K562 (cell line): ENCODE data around the gene TMEM237. TPM values are rescaled to one million over a fixed set of nuclear protein-coding genes. Genes with fewer than 3 reads are reported as not detected.

Experiments
- ATAC-seq: fragments of 200-7000 bp; cut with Tn5 transposase; 3 replicates; pipeline ENCODE4 v1.9.1; 2020; ENCODE audit warnings: moderate library complexity
- BruUV-seq: library from RNA; stranded (reverse); fragments of 400-500 nt; replicated peaks from 2 replicates; lab custom pipeline; 2021; lab: Mats Ljungman, UMichigan
- CTCF ChIA-PET: fragments of 300-600 bp; formaldehyde crosslinking; extraction: SDS; loops from one replicate; lab custom pipeline; 2021; ENCODE audit warnings: low intra/inter-chr PET ratio; lab: Yijun Ruan, JAX
- POLR2A ChIA-PET: fragments of 300-600, 350-650 bp; sonication (Branson Sonifier 250); formaldehyde crosslinking; extraction: SDS; loops from one replicate; lab custom pipeline; 2021; ENCODE audit warnings: antibody characterized with exemption, inconsistent platforms; lab: Yijun Ruan, JAX
- DNase-seq, 4 experiments: peaks; one replicate each; pipeline versions ENCODE4 v3.0.0 to v3.0.0-alpha.2; 2011 to 2018; ENCODE audit warnings: low spot score in 3 of 4, mixed read lengths in 3 of 4; ENCODE audit errors: extremely low read depth in 1 of 4
- FAIRE-seq: peaks from 2 replicates; lab custom pipeline; 2011; peaks lifted over from hg19 to GRCh38; lab: Jason Lieb, UNC
- H2AFZ ChIP-seq: 2 replicates; pipeline ENCODE4 v1.6.0; 2011; ENCODE audit warnings: low read depth, low read length, control low read depth, inconsistent platforms
- H3K27ac ChIP-seq: fragments of 200-600 bp; 3 replicates; pipeline ENCODE4 v1.8.0; 2011; ENCODE audit warnings: low read depth, mild to moderate bottlenecking, control low read depth, inconsistent platforms, low read length, moderate library complexity, mixed read lengths; ENCODE audit errors: extremely low read depth
- H3K27me3 ChIP-seq, 2 experiments: fragments of 300-600 bp in 1 of 2; 2 replicates in 1 of 2; 3 replicates in 1 of 2; pipeline versions ENCODE4 v1.6.0 to v1.8.0; 2011; ENCODE audit warnings: inconsistent platforms in 2 of 2, low read length in 2 of 2, mild to moderate bottlenecking in 1 of 2, mixed read lengths in 1 of 2, moderate library complexity in 1 of 2; ENCODE audit not compliant: control insufficient read depth in 2 of 2, insufficient read depth in 2 of 2
- H3K36me3 ChIP-seq: fragments of 300-600 bp; 3 replicates; pipeline ENCODE4 v1.8.0; 2011; ENCODE audit warnings: mild to moderate bottlenecking, low read length, inconsistent platforms; ENCODE audit not compliant: control insufficient read depth, insufficient read depth
- H3K4me1 ChIP-seq, 2 experiments: fragments of 200-600 bp in 1 of 2; replicated peaks in 1 of 2; 2 replicates in 1 of 2; 3 replicates in 1 of 2; pipeline versions ENCODE4 v1.5.1 to v1.8.0; 2011; ENCODE audit warnings: inconsistent platforms in 2 of 2, low read length in 2 of 2, mild to moderate bottlenecking in 1 of 2, mixed read lengths in 1 of 2, moderate library complexity in 1 of 2; ENCODE audit not compliant: control insufficient read depth in 2 of 2, insufficient read depth in 2 of 2
- H3K4me2 ChIP-seq: 2 replicates; pipeline ENCODE4 v1.6.1; 2011; ENCODE audit warnings: low read length, control low read depth, inconsistent platforms, mixed read lengths; ENCODE audit not compliant: insufficient read depth
- H3K4me3 ChIP-seq: fragments of 200-600 bp; sonication (generic), shearing (Covaris generic); 2 replicates; pipeline ENCODE4 v1.5.1; 2016; ENCODE audit warnings: control low read depth, inconsistent platforms
- H3K79me2 ChIP-seq: fragments of 200-600 bp; 3 replicates; pipeline ENCODE4 v1.8.0; 2011; ENCODE audit warnings: low read length, inconsistent platforms; ENCODE audit not compliant: control insufficient read depth, insufficient read depth
- H3K9ac ChIP-seq, 2 experiments: 2 replicates each; pipeline versions ENCODE4 v1.6.0 to v1.6.1; 2011; ENCODE audit warnings: low read depth in 2 of 2, low read length in 2 of 2, control low read depth in 1 of 2, inconsistent platforms in 1 of 2, mild to moderate bottlenecking in 1 of 2, mixed read lengths in 1 of 2; ENCODE audit not compliant: insufficient read depth in 1 of 2
- H3K9me1 ChIP-seq: one replicate; pipeline ENCODE4 v1.6.0; 2011; ENCODE audit warnings: inconsistent platforms, mild to moderate bottlenecking, low read length, moderate library complexity; ENCODE audit not compliant: control insufficient read depth, insufficient read depth
- H3K9me3 ChIP-seq: replicated peaks from 2 replicates; pipeline ENCODE4 v1.5.1; 2011; ENCODE audit warnings: low read depth, low read length, inconsistent platforms; ENCODE audit not compliant: control insufficient read depth, insufficient read depth
- H4K20me1 ChIP-seq: replicated peaks from 2 replicates; pipeline ENCODE4 v1.6.1; 2011; ENCODE audit warnings: low read length, inconsistent platforms, mixed read lengths; ENCODE audit not compliant: control insufficient read depth, insufficient read depth
- ETV6 ChIP-seq, 3 experiments: fragments of 150-350 bp in 1 of 3; sonication (generic) in 1 of 3; formaldehyde crosslinking in 1 of 3; IDR thresholded peaks; 2 replicates each; pipeline versions ENCODE4 v1.6.1 to v1.8.0; 2014 to 2022; ENCODE audit warnings: borderline replicate concordance in 2 of 3, low read depth in 2 of 3, antibody characterized with exemption in 1 of 3, low read length in 1 of 3, mild to moderate bottlenecking in 1 of 3, missing genetic modification reagents in 1 of 3
- MTA3 ChIP-seq: fragments of 450-650 bp; formaldehyde crosslinking; IDR thresholded peaks from 2 replicates; pipeline ENCODE4 v1.6.1; 2017; ENCODE audit warnings: mild to moderate bottlenecking, borderline replicate concordance
- NCOA2 ChIP-seq, 2 experiments: fragments of 450-650 bp; IDR thresholded peaks; 2 replicates each; pipeline ENCODE4 v1.6.1; 2018; ENCODE audit warnings: mild to moderate bottlenecking in 2 of 2, moderate library complexity in 1 of 2; ENCODE audit not compliant: partially characterized antibody in 2 of 2
- NR2C1 ChIP-seq, 2 experiments: fragments of 450-650 bp; IDR thresholded peaks; 2 replicates each; pipeline ENCODE4 v1.6.1; 2017; ENCODE audit warnings: mild to moderate bottlenecking in 2 of 2, antibody characterized with exemption in 1 of 2, inconsistent platforms in 1 of 2, missing compliant biosample characterization in 1 of 2, missing genetic modification characterization in 1 of 2
- PHB ChIP-seq: fragments of 250-450 bp; sonication (Bioruptor Pico); IDR thresholded peaks from 2 replicates; pipeline ENCODE4 v1.5.0; 2021
- PHF20 ChIP-seq: fragments of 450-650 bp; IDR thresholded peaks from 2 replicates; pipeline ENCODE4 v1.6.1; 2018; ENCODE audit not compliant: partially characterized antibody
- POLR2AphosphoS2 ChIP-seq: IDR thresholded peaks from 2 replicates; pipeline ENCODE4 v1.6.1; 2012; ENCODE audit warnings: low read length, improper control_type of control experiment
- TEAD1 ChIP-seq, 2 experiments: fragments of 450-650 bp in 1 of 2; sonication (generic) in 1 of 2; formaldehyde crosslinking; IDR thresholded peaks; 2 replicates each; pipeline versions ENCODE4 v1.4.0 to v1.8.0; 2020 to 2022; ENCODE audit warnings: mild to moderate bottlenecking in 2 of 2, missing genetic modification reagents in 1 of 2
- ZBTB7A ChIP-seq: IDR thresholded peaks from 2 replicates; pipeline ENCODE4 v1.6.1; 2011; ENCODE audit warnings: low read depth, mild to moderate bottlenecking, low read length, moderate library complexity, borderline replicate concordance; ENCODE audit not compliant: control insufficient read depth
- ZFX ChIP-seq: sonication (generic); formaldehyde crosslinking; IDR thresholded peaks from 2 replicates; pipeline ENCODE4 v1.8.0; 2022; ENCODE audit warnings: mild to moderate bottlenecking, missing genetic modification reagents, moderate library complexity
- ZNF143 ChIP-seq: sonication (generic); formaldehyde crosslinking; IDR thresholded peaks from 2 replicates; pipeline ENCODE4 v1.9.0; 2022; ENCODE audit warnings: mild to moderate bottlenecking, missing genetic modification reagents
- ZNF165 ChIP-seq: fragments of 250-450 bp; sonication (Bioruptor Pico); IDR thresholded peaks from 2 replicates; pipeline ENCODE4 v1.4.0; 2020; ENCODE audit warnings: borderline replicate concordance
- ZNF347 ChIP-seq: fragments of 450-650 bp; formaldehyde crosslinking; IDR thresholded peaks from 2 replicates; pipeline ENCODE4 v1.4.0; 2020; ENCODE audit warnings: low read depth, mild to moderate bottlenecking, moderate library complexity
- WGBS: fragments of 100-300 bp; shearing (Covaris generic); methylation state at CpG from one replicate; pipeline ENCODE4 v1.1.6; 2016; ENCODE audit warnings: low coverage, mixed read lengths; ENCODE audit not compliant: insufficient coverage; ENCODE audit errors: missing lambda C conversion rate; 5-methylcytosine and 5-hydroxymethylcytosine counted together
- in situ Hi-C: fragments of 300-500 bp; cut with MboI; formaldehyde crosslinking; loops from 4 replicates; pipeline ENCODE4 v1.15.0; 2018; ENCODE audit warnings: inconsistent platforms, mixed read lengths
- intact Hi-C: fragments of 100-400 bp; cut with micrococcal nuclease; formaldehyde crosslinking; loops from 2 replicates; pipeline ENCODE4 v1.14.2; 2022
- polyA plus RNA-seq, 8 experiments: library from polyadenylated mRNA; depleted of rRNA in 4 of 8; stranded (reverse) in 5 of 8; unstranded in 3 of 8; fragments of >200 nt; fragmentation: Nextera tagmentation in 2 of 8; fragmentation: Illumina TruSeq in 1 of 8; extraction: Ambion mirVana in 2 of 8; extraction: Trizol in 1 of 8; gene quantifications; 2 replicates each; pipeline versions ENCODE4 v1.2.1 to v1.2.3, GENCODE V29; 2011 to 2014; ENCODE audit warnings: inconsistent platforms in 1 of 8, missing spikeins in 1 of 8
- total RNA-seq, 7 experiments: library from RNA; depleted of rRNA in 6 of 7; stranded (reverse); fragments of >200 nt in 6 of 7; fragmentation: Illumina TruSeq in 2 of 7; extraction: Trizol in 2 of 7; gene quantifications; 2 replicates each; pipeline versions ENCODE4 v1.2.1 to v1.2.3, GENCODE V29; 2011 to 2021; ENCODE audit warnings: low replicate concordance in 1 of 7

The TMEM237 gene
- total and polyA plus RNA-seq, 9 of the 15 experiments (the other 6 are each of a cell fraction or from before 2014, with no cell fraction given): 6.2 to 25.6 (median 17.9) TPM

GRCh38 chr2:201639205-201639604 is 4.1 kb downstream of the TMEM237 start:
- BruUV-seq: no TSS peak
- H3K4me1 ChIP-seq: peaks cover 0 to 10% of the 10 kb centered on the region in 2 experiments; a peak in 1 of 5 replicates
- H3K9me1 ChIP-seq: no peaks in the 10 kb centered on the region
- no peak for DNase-seq
- WGBS: 81% methylated on average over 3 of the region's 3 CpGs
- no peaks in the 10 kb centered on the region for H3K9me3 ChIP-seq
- intact Hi-C loops (no loop called here), in situ Hi-C loops (no loop called here)
- H3K4me3 ChIP-seq: no peak overlapping the region
- H3K79me2 ChIP-seq: peaks cover 4% of the 10 kb centered on the region; the same call in 1 of the 3 replicates
- no peak for ATAC-seq
- no peak overlapping the region for H3K27ac ChIP-seq
- no peak overlapping the region for H3K4me2 ChIP-seq
- H3K27me3 ChIP-seq: no peaks in the 10 kb centered on the region
- peaks cover 18% of the 10 kb centered on the region for H3K36me3 ChIP-seq
- FAIRE-seq: no peak
- POLR2A ChIA-PET: no interaction called here
- no peak overlapping the region for H3K9ac ChIP-seq
- no peak overlapping the region for H2AFZ ChIP-seq
- TF ChIP-seq ZNF347: no peak
- no peak for TF ChIP-seq ETV6 (IDR thresholded peaks at IDR 0.05; ENCODE audit: borderline replicate concordance in 1 of 2, low read depth in 2 of 2, low read length in 1 of 2)
- TF ChIP-seq ETV6 (CRISPR knock-in tag; IDR thresholded peaks at IDR 0.05; ENCODE audit: borderline replicate concordance): no peak
- TF ChIP-seq PHF20: no peak
- TF ChIP-seq ZNF165: no peak
- no peak for TF ChIP-seq NR2C1 (IDR thresholded peaks at IDR 0.05)
- TF ChIP-seq NR2C1 (tag; IDR thresholded peaks at IDR 0.05): no peak
- TF ChIP-seq TEAD1 (CRISPR knock-in tag; IDR thresholded peaks at IDR 0.05): no peak
- TF ChIP-seq NCOA2 (IDR thresholded peaks at IDR 0.05; ENCODE audit: partially characterized antibody in 2 of 2): no peak
- TF ChIP-seq ZFX (CRISPR knock-in tag): no peak
- TF ChIP-seq MTA3: no peak
- TF ChIP-seq ZBTB7A: no peak
- no peak for TF ChIP-seq ZNF143 (CRISPR knock-in tag)
- TF ChIP-seq POLR2AphosphoS2: no peak
- TF ChIP-seq PHB (CRISPR knock-in tag): no peak
- no peaks in the 10 kb centered on the region for H4K20me1 ChIP-seq
- CTCF ChIA-PET: no interaction called here
